Anterior cingulate cortex (tissue), 58 donors: ENCODE measurements around the gene CEP350.

Experiments used
- DNase-seq, 58 donors: peaks; one replicate each; lab custom pipeline; 2025; lab: John Stamatoyannopoulos, UW

CEP350 gene

GRCh38 chr1:179954493-179955286 is at the start of gene CEP350:
Gene CEP350 (plus strand): TSS chr1:179954810. CDS start chr1:179986182, 31,372 bp downstream.
- peak; percentile 63 to 98 (median 94) for DNase-seq

- DNase-seq = no peak
These were observed 43.7 kb upstream of the CEP350 start for GRCh38 chr1:179910934-179911333.

GRCh38 chr1:179911812-179912211 is 42.8 kb upstream of the CEP350 start:
- DNase-seq = no peak

- DNase-seq = no peak
These were observed 36.8 kb upstream of the CEP350 start for GRCh38 chr1:179917601-179918429.

- DNase-seq = no peak
These were observed 33.1 kb upstream of the CEP350 start for GRCh38 chr1:179921472-179921871.

- DNase-seq = no peak
These were observed 32.4 kb upstream of the CEP350 start for GRCh38 chr1:179921981-179922872.

GRCh38 chr1:179923029-179923428 is 31.6 kb upstream of the CEP350 start:
- no peak for DNase-seq

- DNase-seq = no peak
These were observed 30.3 kb upstream of the CEP350 start for GRCh38 chr1:179924268-179924667.

- no peak for DNase-seq
These were observed 29.3 kb upstream of the CEP350 start for GRCh38 chr1:179925302-179925701.

- DNase-seq = no peak
These were observed 28.4 kb upstream of the CEP350 start for GRCh38 chr1:179925922-179926849.

- no peak for DNase-seq
These were observed 27.8 kb upstream of the CEP350 start for GRCh38 chr1:179926850-179927205.

- no peak for DNase-seq
These were observed 24.4 kb upstream of the CEP350 start for GRCh38 chr1:179929955-179930798.

GRCh38 chr1:179930867-179931266 is 23.7 kb upstream of the CEP350 start:
- DNase-seq = no peak

- no peak for DNase-seq
These were observed 21.4 kb upstream of the CEP350 start for GRCh38 chr1:179933219-179933618.

- DNase-seq = no peak
These were observed 18.6 kb upstream of the CEP350 start for GRCh38 chr1:179935909-179936496.

GRCh38 chr1:179937668-179938254 is 16.8 kb upstream of the CEP350 start:
- DNase-seq = no peak

- DNase-seq = no peak
These were observed 15.9 kb upstream of the CEP350 start for GRCh38 chr1:179938752-179939151.

- no peak for DNase-seq
These were observed 14.7 kb upstream of the CEP350 start for GRCh38 chr1:179939941-179940340.
